ENCODE data around the gene SETBP1. TPM values are rescaled to one million over a fixed set of nuclear protein-coding genes. Genes with fewer than 3 reads are reported as not detected.

The SETBP1 gene
- total and polyA plus RNA-seq, 4 donors = 1.3 to 85.0 (median 24.1) TPM

- Histone ChIP-seq H3K27ac (ENCODE audit: low read depth in 1 of 2, low read length in 2 of 2) (no peak overlapping the region), H3K36me3 (ENCODE audit: control insufficient read depth in 1 of 2, insufficient read depth in 2 of 2, low read length in 1 of 2) (no peaks in the 10 kb centered on the region), H3K4me3 (ENCODE audit: low read length in 2 of 2) (no peak overlapping the region), H3K4me1 (ENCODE audit: control insufficient read depth in 1 of 2, insufficient read depth in 2 of 2, low read length in 2 of 2) (no peaks in the 10 kb centered on the region), H3K9me3 (ENCODE audit: control insufficient read depth, low read length) (peaks cover 1% of the 10 kb centered on the region), H3K27me3 (ENCODE audit: control insufficient read depth in 1 of 2, insufficient read depth in 2 of 2, low read length in 1 of 2) (no peaks in the 10 kb centered on the region)
- DNase-seq (no peak), ATAC-seq (ENCODE audit: low FRiP score) (no peak)
- intact Hi-C loops (cut with DNase I) = loop anchor here in 1 of 2 donors (10.0 kb wide), 1 partner anchor 775 kb away; no protein-coding TSS in a partner anchor
Observed at GRCh38 chr18:44899832-44900231, 219.1 kb downstream of the SETBP1 start.

DNA sequence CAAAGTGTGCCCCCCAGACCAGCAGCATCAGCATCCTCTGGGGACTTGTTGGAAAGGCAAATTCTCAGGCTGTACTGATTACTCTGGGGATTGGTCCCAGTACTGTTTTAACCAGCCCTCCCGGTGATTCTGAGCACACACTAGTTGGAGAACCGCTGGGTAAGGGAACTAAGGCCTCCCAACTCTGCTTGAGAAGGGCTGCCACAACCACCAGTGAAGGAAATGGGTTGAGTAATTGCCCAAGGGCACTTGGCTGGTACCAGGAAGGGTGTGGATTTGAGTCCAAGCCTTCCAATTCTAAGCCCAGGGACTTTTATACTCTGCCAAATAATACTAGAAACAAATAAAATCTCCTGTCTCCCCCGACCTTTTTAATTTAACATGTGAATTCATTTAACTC lies 219.9 kb downstream of the SETBP1 start:
- DNase-seq (no peak), ATAC-seq (ENCODE audit: low FRiP score) (peak; percentile 54)
- Histone ChIP-seq H3K36me3 (ENCODE audit: control insufficient read depth in 1 of 2, insufficient read depth in 2 of 2, low read length in 1 of 2) (no peaks in the 10 kb centered on the region), H3K9me3 (ENCODE audit: control insufficient read depth, low read length) (peaks cover 1% of the 10 kb centered on the region), H3K4me1 (ENCODE audit: control insufficient read depth in 1 of 2, insufficient read depth in 2 of 2, low read length in 2 of 2) (no peaks in the 10 kb centered on the region), H3K4me3 (ENCODE audit: low read length in 2 of 2) (no peak overlapping the region), H3K27me3 (ENCODE audit: control insufficient read depth in 1 of 2, insufficient read depth in 2 of 2, low read length in 1 of 2) (no peaks in the 10 kb centered on the region), H3K27ac (ENCODE audit: low read depth in 1 of 2, low read length in 2 of 2) (no peak overlapping the region)
- intact Hi-C loops (cut with DNase I) = no loop called here
- WGBS, 2 donors = 69 to 76% methylated on average over 3 of the region's 3 CpGs

GRCh38 chr18:44901283-44901682 lies 220.6 kb downstream of the SETBP1 start:
- DNase-seq = no peak
- peaks cover 1% of the 10 kb centered on the region for H3K9me3 ChIP-seq (ENCODE audit: control insufficient read depth, low read length)
- H3K4me1 ChIP-seq (ENCODE audit: control insufficient read depth in 1 of 2, insufficient read depth in 2 of 2, low read length in 2 of 2) = no peaks in the 10 kb centered on the region
- 95 to 100% methylated on average over 2 of the region's 2 CpGs for WGBS, 2 donors
- no peaks in the 10 kb centered on the region for H3K27me3 ChIP-seq (ENCODE audit: control insufficient read depth in 1 of 2, insufficient read depth in 2 of 2, low read length in 1 of 2)
- H3K36me3 ChIP-seq (ENCODE audit: control insufficient read depth in 1 of 2, insufficient read depth in 2 of 2, low read length in 1 of 2) = no peaks in the 10 kb centered on the region
- no peak overlapping the region for H3K27ac ChIP-seq (ENCODE audit: low read depth in 1 of 2, low read length in 2 of 2)
- ATAC-seq (ENCODE audit: low FRiP score) = no peak
- H3K4me3 ChIP-seq (ENCODE audit: low read length in 2 of 2) = no peak overlapping the region
- intact Hi-C loops (cut with DNase I) = no loop called here

GRCh38 chr18:44903327-44903726 lies 222.6 kb downstream of the SETBP1 start:
- WGBS, 2 donors = 97 to 100% methylated on average over 2 of the region's 2 CpGs
- intact Hi-C loops (cut with DNase I) = no loop called here
- Histone ChIP-seq H3K36me3 (ENCODE audit: control insufficient read depth in 1 of 2, insufficient read depth in 2 of 2, low read length in 1 of 2) (no peaks in the 10 kb centered on the region), H3K4me1 (ENCODE audit: control insufficient read depth in 1 of 2, insufficient read depth in 2 of 2, low read length in 2 of 2) (no peaks in the 10 kb centered on the region), H3K4me3 (ENCODE audit: low read length in 2 of 2) (no peak overlapping the region), H3K27me3 (ENCODE audit: control insufficient read depth in 1 of 2, insufficient read depth in 2 of 2, low read length in 1 of 2) (no peaks in the 10 kb centered on the region), H3K27ac (ENCODE audit: low read depth in 1 of 2, low read length in 2 of 2) (no peak overlapping the region), H3K9me3 (ENCODE audit: control insufficient read depth, low read length) (peaks cover 1% of the 10 kb centered on the region)
- ATAC-seq (ENCODE audit: low FRiP score) (no peak), DNase-seq (no peak)

DNA sequence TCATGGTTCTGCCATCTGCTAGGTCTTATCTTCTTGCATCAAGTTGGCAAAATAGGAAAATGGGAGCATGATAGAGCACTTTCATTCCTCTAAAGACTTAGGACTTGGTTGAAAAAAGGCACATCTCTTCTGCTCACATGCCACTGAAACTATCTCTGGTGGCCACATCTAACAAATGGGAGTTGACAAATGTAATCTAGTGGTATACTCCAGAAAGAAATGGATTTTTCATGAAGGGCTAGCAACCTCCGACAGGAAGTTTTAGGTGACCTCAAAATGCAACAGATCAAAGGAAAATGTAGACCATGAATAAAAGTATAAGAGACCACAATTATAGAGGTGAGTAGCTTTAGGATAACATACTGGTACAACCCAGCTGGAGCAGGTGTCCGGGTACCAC lies 224.1 kb downstream of the SETBP1 start:
- Histone ChIP-seq H3K36me3 (ENCODE audit: control insufficient read depth in 1 of 2, insufficient read depth in 2 of 2, low read length in 1 of 2) (no peaks in the 10 kb centered on the region), H3K27me3 (ENCODE audit: control insufficient read depth in 1 of 2, insufficient read depth in 2 of 2, low read length in 1 of 2) (no peaks in the 10 kb centered on the region), H3K4me3 (ENCODE audit: low read length in 2 of 2) (no peak overlapping the region), H3K4me1 (ENCODE audit: control insufficient read depth in 1 of 2, insufficient read depth in 2 of 2, low read length in 2 of 2) (no peaks in the 10 kb centered on the region), H3K27ac (ENCODE audit: low read depth in 1 of 2, low read length in 2 of 2) (no peak overlapping the region), H3K9me3 (ENCODE audit: control insufficient read depth, low read length) (peaks cover 1% of the 10 kb centered on the region)
- DNase-seq (no peak), ATAC-seq (ENCODE audit: low FRiP score) (no peak)
- intact Hi-C loops (cut with DNase I) = no loop called here
- 95 to 99% methylated on average over 2 of the region's 2 CpGs for WGBS, 2 donors

DNA sequence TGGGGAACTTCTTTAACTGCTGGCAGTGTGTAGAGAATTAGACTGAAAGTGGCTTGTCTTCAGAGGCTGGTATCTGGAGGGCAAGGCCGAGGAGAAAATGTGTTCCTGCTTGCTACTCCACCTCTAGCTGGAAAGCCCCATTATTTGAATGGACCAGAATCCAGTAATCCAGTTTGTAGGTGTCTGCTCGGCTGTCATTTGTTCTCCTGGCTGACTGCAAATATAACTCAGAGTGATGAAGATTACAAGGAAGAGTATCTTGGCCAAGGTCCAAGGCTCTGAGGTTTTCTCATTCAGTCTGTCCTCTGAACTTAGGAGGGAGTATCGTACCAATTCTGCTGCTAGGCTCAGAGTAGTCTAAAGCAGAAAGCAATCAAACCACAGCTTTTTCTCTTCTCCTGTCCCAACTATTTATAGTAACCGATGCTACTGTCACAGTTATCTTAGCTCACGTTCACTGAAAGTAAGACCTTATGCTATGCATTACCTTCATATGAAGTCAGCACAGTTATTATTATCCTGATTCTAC lies 228.6 kb downstream of the SETBP1 start:
- H3K4me1 ChIP-seq (ENCODE audit: control insufficient read depth in 1 of 2, insufficient read depth in 2 of 2, low read length in 2 of 2) = no peaks in the 10 kb centered on the region
- 86 to 90% methylated on average over 5 of the region's 5 CpGs for whole genome bisulfite sequencing, 2 donors
- no peak overlapping the region for H3K4me3 ChIP-seq (ENCODE audit: low read length in 2 of 2)
- peaks cover 1% of the 10 kb centered on the region for H3K9me3 ChIP-seq (ENCODE audit: control insufficient read depth, low read length)
- no peaks in the 10 kb centered on the region for H3K27me3 ChIP-seq (ENCODE audit: control insufficient read depth in 1 of 2, insufficient read depth in 2 of 2, low read length in 1 of 2)
- H3K27ac ChIP-seq (ENCODE audit: low read depth in 1 of 2, low read length in 2 of 2) = no peak overlapping the region
- DNase-seq = no peak
- intact Hi-C loops (cut with DNase I) = no loop called here
- no peak for ATAC-seq (ENCODE audit: low FRiP score)
- H3K36me3 ChIP-seq (ENCODE audit: control insufficient read depth in 1 of 2, insufficient read depth in 2 of 2, low read length in 1 of 2) = no peaks in the 10 kb centered on the region

DNA sequence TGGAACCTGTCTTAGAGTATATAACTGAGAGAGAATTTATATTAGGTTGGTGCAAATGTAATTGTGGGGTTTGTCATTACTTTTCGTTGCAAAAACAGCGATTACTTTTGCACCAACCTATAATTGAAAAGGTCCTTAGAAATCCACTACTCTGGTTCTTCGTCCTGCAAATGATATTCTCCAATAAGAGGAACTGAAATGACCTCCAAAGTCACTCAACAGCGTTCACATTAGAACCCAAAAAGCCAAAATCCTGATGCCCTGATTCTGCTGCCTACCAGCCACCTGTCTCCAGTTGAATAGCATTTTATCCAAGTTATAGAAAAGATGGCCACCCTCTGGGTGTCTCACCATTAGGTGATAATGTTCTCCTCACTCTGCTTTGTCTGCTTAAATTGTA lies 230.6 kb downstream of the SETBP1 start:
- no peaks in the 10 kb centered on the region for H3K9me3 ChIP-seq (ENCODE audit: control insufficient read depth, low read length)
- no peak for ATAC-seq (ENCODE audit: low FRiP score)
- H3K4me3 ChIP-seq (ENCODE audit: low read length in 2 of 2) = no peak overlapping the region
- no peaks in the 10 kb centered on the region for H3K36me3 ChIP-seq (ENCODE audit: control insufficient read depth in 1 of 2, insufficient read depth in 2 of 2, low read length in 1 of 2)
- DNase-seq = no peak
- no peaks in the 10 kb centered on the region for H3K27me3 ChIP-seq (ENCODE audit: control insufficient read depth in 1 of 2, insufficient read depth in 2 of 2, low read length in 1 of 2)
- H3K27ac ChIP-seq (ENCODE audit: low read depth in 1 of 2, low read length in 2 of 2) = no peak overlapping the region
- intact Hi-C loops (cut with DNase I) = loop anchor here in 1 of 2 donors (10.0 kb wide), 1 partner anchor 226 kb away; the partner anchor contains the start of gene SETBP1
- H3K4me1 ChIP-seq (ENCODE audit: control insufficient read depth in 1 of 2, insufficient read depth in 2 of 2, low read length in 2 of 2) = no peaks in the 10 kb centered on the region
- WGBS, 2 donors = 97 to 98% methylated on average over 4 of the region's 4 CpGs

DNA sequence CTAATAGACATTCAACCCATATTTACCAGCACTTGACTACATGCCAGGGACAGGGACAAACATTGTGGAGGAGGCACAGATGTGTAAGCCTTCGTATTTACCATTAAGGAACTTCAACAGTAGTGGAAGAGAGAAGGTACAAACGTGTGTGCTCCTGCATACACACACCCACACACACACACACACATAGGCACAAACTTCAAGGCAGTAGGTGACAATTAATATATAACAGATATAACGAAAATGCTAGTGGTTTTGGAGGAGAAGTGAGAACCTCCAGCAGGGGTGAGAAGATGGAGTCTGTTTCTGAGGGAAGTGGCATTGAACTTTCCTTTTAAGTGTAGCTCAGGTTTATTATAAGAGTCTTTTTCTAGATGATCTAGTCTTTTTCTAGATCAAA lies 231.1 kb downstream of the SETBP1 start:
- no peaks in the 10 kb centered on the region for H3K27me3 ChIP-seq (ENCODE audit: control insufficient read depth in 1 of 2, insufficient read depth in 2 of 2, low read length in 1 of 2)
- WGBS, 2 donors = 90 to 93% methylated on average over 3 of the region's 3 CpGs
- peaks cover 1% of the 10 kb centered on the region in 2 donors for H3K4me1 ChIP-seq (ENCODE audit: control insufficient read depth in 1 of 2, insufficient read depth in 2 of 2, low read length in 2 of 2)
- no peak for ATAC-seq (ENCODE audit: low FRiP score)
- DNase-seq = no peak
- H3K9me3 ChIP-seq (ENCODE audit: control insufficient read depth, low read length) = no peaks in the 10 kb centered on the region
- H3K4me3 ChIP-seq (ENCODE audit: low read length in 2 of 2) = no peak overlapping the region
- H3K36me3 ChIP-seq (ENCODE audit: control insufficient read depth in 1 of 2, insufficient read depth in 2 of 2, low read length in 1 of 2) = no peaks in the 10 kb centered on the region
- intact Hi-C loops (cut with DNase I) = loop anchor here in 1 of 2 donors (10.0 kb wide), 1 partner anchor 227 kb away; the partner anchor contains the start of gene SETBP1
- H3K27ac ChIP-seq (ENCODE audit: low read depth in 1 of 2, low read length in 2 of 2) = no peak overlapping the region

GRCh38 chr18:44912740-44913478 lies 232.2 kb downstream of the SETBP1 start:
- 91 to 94% methylated on average over 6 of the region's 6 CpGs for WGBS, 2 donors
- H3K27me3 ChIP-seq (ENCODE audit: control insufficient read depth in 1 of 2, insufficient read depth in 2 of 2, low read length in 1 of 2) = no peaks in the 10 kb centered on the region
- H3K27ac ChIP-seq (ENCODE audit: low read depth in 1 of 2, low read length in 2 of 2) = no peak overlapping the region
- intact Hi-C loops (cut with DNase I) = loop anchor here in 1 of 2 donors (10.0 kb wide), 1 partner anchor 228 kb away; the partner anchor contains the start of gene SETBP1
- no peaks in the 10 kb centered on the region for H3K9me3 ChIP-seq (ENCODE audit: control insufficient read depth, low read length)
- no peak for DNase-seq
- H3K36me3 ChIP-seq (ENCODE audit: control insufficient read depth in 1 of 2, insufficient read depth in 2 of 2, low read length in 1 of 2) = no peaks in the 10 kb centered on the region
- peaks cover 3 to 9% of the 10 kb centered on the region in 2 donors for H3K4me1 ChIP-seq (ENCODE audit: control insufficient read depth in 1 of 2, insufficient read depth in 2 of 2, low read length in 2 of 2)
- H3K4me3 ChIP-seq (ENCODE audit: low read length in 2 of 2) = no peak overlapping the region
- no peak for ATAC-seq (ENCODE audit: low FRiP score)
